ENCODE results near the gene ARID5B. TPM values are rescaled to one million over a fixed set of nuclear protein-coding genes. Genes with fewer than 3 reads are reported as not detected.
"Not testable (repeated sequence)": the region's sequence is repeated elsewhere in the genome, so short reads cannot be mapped to it uniquely, and the experiment has no call there.

The ARID5B gene
- total RNA-seq, 4 donors from 2014 or later = 47.2 to 127 (median 62.8) TPM

DNA sequence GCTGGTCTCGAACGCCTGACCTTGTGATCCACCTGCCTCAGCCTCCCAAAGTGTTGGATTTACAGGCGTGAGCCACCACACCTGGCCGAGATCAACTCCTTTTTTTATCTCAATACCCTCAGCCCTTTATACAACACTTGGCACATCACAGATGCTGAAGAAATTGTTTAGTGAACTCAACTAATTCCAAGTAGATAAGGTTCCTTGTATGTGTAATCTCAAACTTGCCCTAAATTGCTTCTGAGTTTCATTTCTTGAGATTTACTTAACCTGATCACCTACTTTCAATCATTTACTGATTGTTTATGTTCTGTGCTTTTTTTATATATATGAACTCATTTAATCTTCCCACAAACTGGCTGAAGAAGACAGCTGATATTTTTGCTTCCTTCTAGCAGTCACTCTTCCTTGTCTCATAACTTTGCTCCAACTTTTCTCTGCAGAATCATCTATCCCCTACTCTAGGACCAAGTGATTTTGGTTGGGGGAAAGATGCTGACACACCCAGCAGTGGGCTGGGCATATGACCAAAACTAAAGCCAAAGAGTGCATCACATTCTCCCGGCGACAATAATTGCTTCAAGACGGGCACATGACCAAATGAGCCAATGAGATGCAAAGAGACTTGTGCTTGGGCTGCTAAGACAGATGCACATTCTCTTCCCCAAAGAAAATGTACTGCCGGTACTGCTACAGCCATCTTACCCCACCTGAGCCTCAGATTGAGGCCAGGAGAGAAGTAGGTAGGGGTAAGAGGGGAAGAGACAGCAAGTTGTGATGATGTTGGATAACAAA, 40.3 kb upstream of the ARID5B start:
- 69 to 73% methylated on average over 8 of the region's 8 CpGs for WGBS, 2 donors
- no peak for TF ChIP-seq POLR2A (IDR thresholded peaks at IDR 0.05)
- no peak for TF ChIP-seq CTCF (IDR thresholded peaks at IDR 0.05)
- intact Hi-C loops (cut with DNase I; ENCODE audit: low total_unique reads) = no loop called here

DNA sequence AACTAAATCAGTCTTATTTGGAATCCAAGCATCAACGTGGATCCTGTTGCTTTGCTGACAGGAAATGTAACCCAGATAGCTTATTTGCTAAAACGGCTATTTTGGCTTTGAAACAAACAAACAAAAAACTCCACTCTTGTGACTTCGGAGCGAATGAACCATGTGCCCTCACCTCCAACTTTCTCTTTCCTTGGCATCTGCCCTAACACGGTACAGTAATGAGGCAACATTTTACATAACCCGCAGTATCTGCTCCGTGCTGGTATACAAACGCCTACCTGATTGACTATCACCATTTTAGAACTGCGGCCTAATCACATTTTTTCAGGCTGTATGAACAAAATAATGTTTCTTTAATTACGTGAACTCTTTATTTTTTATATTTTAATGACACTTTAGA, 37.5 kb upstream of the ARID5B start:
- TF ChIP-seq CTCF (IDR thresholded peaks at IDR 0.05) (no peak), POLR2A (IDR thresholded peaks at IDR 0.05) (no peak)
- WGBS, 2 donors = 82 to 87% methylated on average over 10 of the region's 10 CpGs

More for the DNA sequence above, 40.3 kb upstream of the ARID5B start:
- no peak overlapping the region for H3K4me3 ChIP-seq (ENCODE audit: low read depth, poor library complexity, severe bottlenecking)
- no peak for DNase-seq (ENCODE audit: low spot score in 2 of 2)

GRCh38 chr10:61866700-61867368, 34.7 kb upstream of the ARID5B start:
- no peak overlapping the region for H3K4me3 ChIP-seq (ENCODE audit: low read depth, poor library complexity, severe bottlenecking)
- DNase-seq (ENCODE audit: low spot score in 2 of 2) = no peak
- WGBS, 2 donors = 87 to 89% methylated on average over 3 of the region's 3 CpGs
- intact Hi-C loops (cut with DNase I; ENCODE audit: low total_unique reads) = no loop called here
- TF ChIP-seq CTCF (IDR thresholded peaks at IDR 0.05) (no peak), POLR2A (IDR thresholded peaks at IDR 0.05) (no peak)

More for the DNA sequence above, 37.5 kb upstream of the ARID5B start:
- H3K4me3 ChIP-seq (ENCODE audit: low read depth, poor library complexity, severe bottlenecking) = no peak overlapping the region
- intact Hi-C loops (cut with DNase I; ENCODE audit: low total_unique reads) = no loop called here
- no peak for DNase-seq (ENCODE audit: low spot score in 2 of 2)

DNA sequence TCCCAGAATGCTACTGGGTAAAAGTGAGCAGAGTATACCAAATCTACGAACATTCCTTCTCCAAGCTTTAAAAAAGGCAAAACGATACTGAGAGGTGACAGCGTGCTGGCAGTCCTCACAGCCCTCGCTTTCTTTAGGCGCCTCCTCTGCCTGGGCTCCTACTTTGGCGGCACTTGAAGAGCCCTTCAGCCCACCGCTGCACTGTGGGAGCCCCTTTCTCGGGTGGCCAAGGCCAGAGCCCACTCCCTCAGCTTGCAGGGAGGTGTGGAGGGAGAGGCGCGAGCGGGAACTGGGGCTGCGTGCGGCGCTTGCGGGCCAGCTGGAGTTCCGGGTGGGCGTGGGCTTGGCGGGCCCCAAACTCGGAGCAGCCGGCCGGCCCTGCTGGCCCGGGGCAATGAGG, 34.1 kb upstream of the ARID5B start:
- WGBS, 2 donors = 48 to 60% methylated on average over 8 to 10 of the region's 22 CpGs
- DNase-seq (ENCODE audit: low spot score in 2 of 2); intact Hi-C loops (cut with DNase I; ENCODE audit: low total_unique reads): not testable (repeated sequence)
- peak overlapping the region; percentile 7 for H3K4me3 ChIP-seq (ENCODE audit: low read depth, poor library complexity, severe bottlenecking)

GRCh38 chr10:61867817-61868216, 33.7 kb upstream of the ARID5B start:
- H3K4me3 ChIP-seq (ENCODE audit: low read depth, poor library complexity, severe bottlenecking) = peak overlapping the region; percentile 7
- peak; percentile 16 to 85 for DNase-seq (ENCODE audit: low spot score in 2 of 2)
- intact Hi-C loops (cut with DNase I; ENCODE audit: low total_unique reads) = not testable (repeated sequence)
- 42% methylated on average over 12 of the region's 25 CpGs; no CpG with 5 or more reads in 1 of the 2 donors for WGBS, 2 donors

- TF ChIP-seq CTCF (IDR thresholded peaks at IDR 0.05) (no peak), POLR2A (IDR thresholded peaks at IDR 0.05) (no peak)
- WGBS, 2 donors = 95 to 98% methylated on average over 8 of the region's 8 CpGs
- no peak overlapping the region for H3K4me3 ChIP-seq (ENCODE audit: low read depth, poor library complexity, severe bottlenecking)
- no peak for DNase-seq (ENCODE audit: low spot score in 2 of 2)
- intact Hi-C loops (cut with DNase I; ENCODE audit: low total_unique reads) = no loop called here
These were observed 32.3 kb upstream of the ARID5B start for GRCh38 chr10:61869041-61869675.
